ENCODE measurements around the gene SNTG2. TPM values are rescaled to one million over a fixed set of nuclear protein-coding genes. Genes with fewer than 3 reads are reported as not detected.
"Not testable (repeated sequence)": the region's sequence is repeated elsewhere in the genome, so short reads cannot be mapped to it uniquely, and the experiment has no call there.

Gene SNTG2
- polyA plus RNA-seq (ENCODE audit: insufficient read length in 4 of 4): 1 to 10 TPM; 2.0 to 2.7 (median 2.2) TPM

DNA sequence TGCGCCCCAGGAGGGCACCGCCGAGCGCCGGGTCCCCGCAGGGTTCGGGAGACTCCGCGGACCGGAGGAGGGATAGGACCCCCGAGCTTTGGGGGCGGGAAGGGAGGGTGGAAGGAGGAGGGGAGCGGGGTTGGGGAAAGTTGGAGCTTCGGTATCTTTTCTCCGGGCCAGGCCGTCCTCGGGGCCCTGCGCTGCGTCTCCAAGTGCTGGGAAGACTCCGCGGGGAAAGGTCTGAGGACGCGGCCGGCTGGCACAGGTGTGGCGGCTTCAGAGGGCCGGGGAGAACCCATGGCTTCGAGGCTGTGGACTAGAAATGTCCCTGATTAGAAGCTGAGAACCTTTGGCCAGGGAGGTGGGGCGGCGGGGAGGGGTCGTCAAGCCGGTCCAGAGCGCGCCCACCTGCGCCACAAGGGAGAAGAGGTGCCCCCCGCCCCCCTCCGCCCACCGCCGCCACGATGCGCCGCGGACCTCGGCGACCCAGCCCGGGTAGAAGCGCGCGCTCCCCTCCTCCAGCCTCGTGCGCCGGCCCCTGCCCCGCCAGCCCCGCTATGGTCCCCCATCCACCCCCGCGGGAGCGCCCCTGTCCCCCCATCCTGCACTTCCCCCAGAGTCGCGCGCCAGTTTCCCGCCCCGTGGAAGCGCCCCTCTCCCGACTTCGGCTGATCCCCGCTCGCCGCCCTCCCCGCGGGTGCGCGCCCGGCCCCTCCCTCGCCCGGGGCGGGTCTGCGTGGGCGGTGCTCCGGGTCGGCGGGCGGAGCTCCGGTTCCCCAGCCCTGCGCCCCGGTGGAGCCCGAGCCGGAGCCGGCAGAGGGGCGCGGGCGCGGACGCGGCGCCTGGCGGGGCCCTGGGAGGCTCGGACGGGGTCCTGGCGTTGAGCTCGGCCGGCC is at the start of gene SNTG2:
Gene SNTG2, plus strand, starts transcription at position 770 of the 887 bp plus-strand sequence. CDS start 148 bp downstream, outside the sequence.
- DNase-seq (ENCODE audit: low read depth in 4 of 4, low spot score in 3 of 4): peak in 1 of 4 donors; percentile 32

DNA sequence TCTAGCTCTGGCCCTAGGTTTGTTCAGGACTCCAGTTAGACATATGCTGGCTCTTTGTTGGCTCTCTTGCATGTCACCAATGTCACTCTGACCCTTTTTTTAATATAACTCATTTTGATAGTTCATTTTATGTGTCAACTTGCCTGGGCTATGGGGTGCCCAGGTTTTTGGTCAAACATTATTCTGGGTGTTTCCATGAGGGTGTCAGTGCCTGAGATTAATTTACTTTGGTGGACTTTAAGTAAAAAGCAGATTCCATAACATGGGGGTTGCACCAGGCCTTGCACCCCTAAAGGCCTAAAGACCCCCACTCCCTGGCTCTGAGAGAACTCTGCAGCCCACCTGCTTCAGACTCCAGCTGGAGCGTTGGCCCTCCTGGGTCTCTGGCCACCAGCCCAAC is 48.1 kb upstream of the SNTG2 start:
- no peak for DNase-seq (ENCODE audit: low read depth in 4 of 4, low spot score in 3 of 4)

DNA sequence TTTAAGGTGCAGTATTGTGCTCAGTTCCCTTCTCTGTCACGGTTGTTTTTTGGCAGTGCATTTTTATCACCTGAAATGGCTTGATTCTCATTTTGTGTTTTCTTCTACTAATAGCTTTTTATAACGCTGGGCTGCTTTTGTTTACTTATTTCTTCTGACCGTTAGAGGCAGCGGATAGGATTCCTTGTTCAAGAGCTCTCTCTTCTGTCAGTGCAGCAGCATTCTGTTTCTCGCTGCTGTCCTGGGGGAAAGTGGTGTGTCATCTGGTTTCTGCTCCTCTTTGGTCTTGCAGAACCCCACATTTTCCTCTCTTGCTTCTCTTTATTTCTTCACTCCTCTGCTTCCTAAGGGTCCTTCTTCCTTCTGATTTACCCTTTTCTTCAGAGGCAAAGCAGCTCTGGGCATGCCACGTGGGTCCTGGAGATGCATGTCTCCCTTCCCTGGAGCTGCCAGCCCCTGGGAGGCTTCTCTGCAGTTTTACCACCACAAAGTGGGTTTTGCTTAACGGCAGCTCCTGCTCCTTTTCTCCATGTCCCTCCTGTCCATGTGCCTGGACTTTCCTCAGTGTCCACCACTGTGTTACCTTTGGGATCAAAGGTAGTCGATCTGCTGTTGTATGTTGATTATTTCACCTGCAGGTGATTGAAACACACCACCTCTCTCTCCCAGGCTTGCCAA is 47.3 kb upstream of the SNTG2 start:
- DNase-seq (ENCODE audit: low read depth in 4 of 4, low spot score in 3 of 4): no peak

DNA sequence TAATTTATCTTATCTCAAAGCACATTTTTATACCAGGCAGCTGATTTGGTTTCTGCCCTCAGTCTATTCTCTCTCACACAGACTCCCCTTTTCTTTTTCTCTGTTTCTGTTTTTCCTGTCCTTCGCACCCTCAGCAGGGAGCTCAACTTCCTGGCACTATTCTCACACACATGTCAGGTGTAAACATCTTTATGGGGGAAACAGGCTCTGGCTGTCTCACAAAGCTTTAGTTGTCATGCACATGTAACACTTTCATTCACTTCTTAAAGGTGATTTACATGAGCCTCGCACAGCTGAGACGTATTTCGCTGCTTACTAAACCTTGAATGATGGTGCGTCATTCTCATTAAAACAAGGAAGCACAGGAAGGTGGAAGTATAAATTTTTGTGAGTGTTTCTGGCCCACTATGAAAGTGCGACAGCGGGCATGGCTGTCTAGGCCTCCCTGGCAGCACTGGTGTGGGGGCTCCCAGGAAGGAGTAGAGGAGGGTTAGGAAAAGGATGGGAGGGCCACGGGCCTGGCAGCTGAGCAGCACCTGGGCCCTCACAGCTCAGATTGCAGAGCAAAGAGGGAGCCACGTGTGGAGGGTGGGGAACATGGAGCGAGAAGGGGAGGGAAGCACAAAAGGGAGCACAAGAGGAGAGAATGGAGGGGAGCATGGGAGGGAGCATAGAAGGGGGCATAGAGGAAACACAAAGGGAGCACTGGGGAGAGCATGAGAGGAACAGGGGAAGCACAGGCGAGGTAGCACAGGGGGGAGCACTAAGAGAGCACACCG is 46.2 kb upstream of the SNTG2 start:
- no peak for DNase-seq (ENCODE audit: low read depth in 4 of 4, low spot score in 3 of 4)

DNA sequence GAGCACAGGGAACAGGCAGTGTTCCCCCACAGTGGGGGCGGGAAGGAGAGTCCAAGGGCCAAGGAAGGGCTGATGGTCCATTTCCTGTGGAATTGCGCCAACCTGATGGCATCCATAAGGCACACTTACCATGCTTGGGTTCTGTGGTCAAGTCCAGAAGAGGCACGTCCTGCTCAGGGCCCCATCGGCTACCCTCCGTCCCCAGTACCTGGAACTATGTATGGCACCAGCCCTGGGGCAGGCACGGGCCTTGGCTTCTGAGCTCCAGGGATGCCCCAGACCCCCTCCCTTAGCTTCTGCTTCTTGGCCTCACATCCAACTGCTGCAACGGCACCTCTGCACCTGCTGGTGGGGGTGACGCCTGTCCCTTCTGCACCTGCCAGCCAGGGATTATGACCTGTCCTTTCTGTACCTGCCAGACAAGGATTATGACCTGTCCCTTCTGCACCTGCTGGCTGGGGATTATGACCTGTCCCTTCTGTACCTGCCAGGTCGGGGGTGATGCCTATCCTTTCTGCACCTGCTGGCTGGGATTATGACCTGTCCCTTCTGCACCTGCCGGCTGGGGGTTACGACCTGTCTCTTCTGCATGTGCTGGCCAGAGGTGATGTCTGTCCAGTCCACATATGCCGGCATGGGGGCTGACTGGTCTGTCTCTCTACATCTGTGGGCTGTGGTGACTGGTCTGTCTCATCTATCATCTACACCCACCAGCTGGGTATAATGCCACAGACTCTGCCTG is 45.4 kb upstream of the SNTG2 start:
- no peak for DNase-seq (ENCODE audit: low read depth in 4 of 4, low spot score in 3 of 4)

DNA sequence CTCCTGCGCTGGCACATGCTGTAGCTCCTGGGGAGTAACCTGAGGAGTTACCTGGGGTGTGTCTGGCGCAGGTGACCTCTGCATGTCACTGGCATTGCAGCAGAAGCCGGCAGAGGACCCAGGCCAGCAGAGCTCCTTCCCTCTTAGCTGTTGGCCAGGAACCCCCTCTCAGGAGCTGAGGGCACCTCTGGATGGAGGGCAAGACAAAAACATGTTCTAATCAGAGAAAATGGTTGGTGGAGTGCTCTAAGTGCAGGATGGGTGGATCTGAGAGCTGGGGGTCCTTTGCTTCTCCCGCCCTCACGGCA is 44.9 kb upstream of the SNTG2 start:
- DNase-seq (ENCODE audit: low read depth in 4 of 4, low spot score in 3 of 4): no peak

DNA sequence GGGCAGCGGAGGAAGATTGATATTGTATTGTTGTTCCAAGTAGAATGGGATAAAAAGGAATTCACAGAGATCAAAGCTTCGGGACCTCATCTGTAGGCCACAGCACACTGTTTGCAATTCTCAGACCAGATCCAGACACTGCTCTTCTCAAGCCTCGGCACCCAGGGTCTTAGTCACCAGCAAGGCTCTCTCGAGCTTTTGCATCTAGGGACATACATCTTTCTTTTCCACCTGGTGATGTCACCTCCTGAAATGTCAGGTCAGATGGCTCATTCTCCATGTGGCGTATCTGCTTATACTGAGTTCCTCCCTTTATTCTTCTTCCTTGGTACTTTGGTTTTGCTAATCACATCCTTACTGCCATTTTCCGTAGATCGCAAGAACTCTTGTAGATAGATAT is 42.9 kb upstream of the SNTG2 start:
- no peak for DNase-seq (ENCODE audit: low read depth in 4 of 4, low spot score in 3 of 4)

DNA sequence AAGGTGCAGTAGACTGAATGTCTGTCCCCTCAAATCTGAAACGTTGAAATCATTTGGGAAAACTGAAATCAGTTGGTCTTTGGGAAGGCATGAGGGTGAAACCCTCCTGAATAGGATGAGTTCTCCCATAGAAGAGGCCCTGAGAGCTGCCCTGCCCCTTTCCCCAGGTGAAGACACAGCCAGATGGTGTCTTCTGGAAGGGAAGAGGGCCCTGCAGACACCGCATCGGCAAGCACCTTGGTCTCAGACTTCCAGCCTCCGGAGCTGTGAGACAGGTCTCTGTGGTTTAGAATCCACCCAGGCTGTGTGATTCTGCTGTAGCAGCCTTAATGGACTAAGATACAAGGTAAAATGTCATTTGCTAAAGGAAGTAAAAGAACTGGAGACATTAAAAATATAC is 42.1 kb upstream of the SNTG2 start:
- DNase-seq (ENCODE audit: low read depth in 4 of 4, low spot score in 3 of 4): no peak

DNA sequence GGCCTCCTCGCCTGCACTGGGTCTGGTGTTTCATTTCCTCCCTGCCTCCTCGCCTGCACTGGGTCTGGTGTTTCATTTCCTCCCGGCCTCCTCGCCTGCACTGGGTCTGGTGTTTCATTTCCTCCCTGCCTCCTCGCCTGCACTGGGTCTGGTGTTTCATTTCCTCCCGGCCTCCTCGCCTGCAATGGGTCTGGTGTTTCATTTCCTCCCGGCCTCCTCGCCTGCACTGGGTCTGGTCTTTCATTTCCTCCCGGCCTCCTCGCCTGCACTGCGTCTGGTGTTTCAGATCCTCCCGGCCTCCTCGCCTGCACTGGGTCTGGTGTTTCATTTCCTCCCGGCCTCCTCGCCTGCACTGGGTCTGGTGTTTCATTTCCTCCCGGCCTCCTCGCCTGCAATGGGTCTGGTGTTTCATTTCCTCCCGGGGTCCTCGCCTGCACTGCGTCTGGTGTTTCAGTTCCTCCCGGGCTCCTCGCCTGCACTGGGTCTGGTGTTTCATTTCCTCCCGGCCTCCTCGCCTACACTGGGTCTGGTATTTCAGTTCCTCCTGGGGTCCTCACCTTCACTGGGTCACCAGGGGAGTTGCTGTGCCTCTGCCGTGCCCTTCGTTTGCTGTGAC is 40.8 kb upstream of the SNTG2 start:
- DNase-seq (ENCODE audit: low read depth in 4 of 4, low spot score in 3 of 4): not testable (repeated sequence)

DNA sequence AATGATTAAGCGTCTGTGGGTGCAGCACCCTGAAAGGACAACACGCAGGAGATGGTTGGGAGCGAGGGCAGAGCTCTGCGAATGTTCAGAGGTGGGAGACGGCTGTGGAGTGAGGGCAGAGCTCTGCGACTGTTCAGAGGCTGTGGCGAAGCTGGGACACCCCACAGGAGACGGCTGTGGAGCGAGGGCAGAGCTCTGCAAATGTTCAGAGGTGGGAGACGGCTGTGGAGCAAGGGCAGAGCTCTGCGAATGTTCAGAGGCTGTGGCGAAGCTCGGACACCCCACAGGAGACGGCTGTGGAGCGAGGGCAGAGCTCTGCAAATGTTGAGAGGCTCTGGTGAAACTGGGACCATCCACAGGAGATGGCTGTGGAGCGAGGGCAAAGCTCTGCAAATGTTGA is 40.0 kb upstream of the SNTG2 start:
- DNase-seq (ENCODE audit: low read depth in 4 of 4, low spot score in 3 of 4): no peak

DNA sequence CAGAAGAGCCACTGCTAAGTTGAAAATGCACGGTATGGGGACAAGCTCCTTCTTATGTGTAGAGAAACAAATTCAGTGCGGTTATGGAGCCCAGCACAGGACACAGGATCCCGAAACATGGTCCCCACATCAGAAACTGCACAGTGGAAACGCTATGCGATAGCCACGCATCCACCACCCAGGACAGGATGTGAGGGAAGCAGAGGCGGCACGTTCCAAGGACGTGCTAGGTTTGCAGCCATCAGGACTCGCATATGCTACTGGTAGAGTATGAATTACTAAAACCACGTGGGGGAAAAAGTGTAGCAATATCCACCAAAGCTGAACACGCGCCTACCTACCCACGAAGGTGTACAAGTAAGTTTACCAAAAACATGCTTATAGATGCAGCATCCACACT is 34.7 kb upstream of the SNTG2 start:
- no peak for DNase-seq (ENCODE audit: low read depth in 4 of 4, low spot score in 3 of 4)

DNA sequence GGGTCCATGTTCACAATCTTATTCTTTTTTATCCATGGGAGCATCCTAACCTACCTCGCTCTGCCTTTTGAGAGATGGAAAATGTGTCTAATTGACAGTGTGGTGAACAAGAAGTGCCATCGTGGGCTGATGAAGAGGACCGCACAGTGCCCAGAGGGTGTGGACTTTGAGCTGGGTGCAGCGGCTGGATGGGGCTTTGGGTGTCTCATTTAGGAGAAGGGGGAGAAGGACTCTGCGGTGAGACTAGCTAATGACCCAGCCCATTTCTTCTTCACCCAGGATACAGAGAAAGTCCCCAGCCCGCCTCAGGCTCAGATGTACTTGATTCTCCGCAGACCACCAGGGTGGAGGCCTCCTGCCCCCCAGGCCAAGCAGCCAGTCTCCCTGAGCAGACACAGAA is 33.7 kb upstream of the SNTG2 start:
- no peak for DNase-seq (ENCODE audit: low read depth in 4 of 4, low spot score in 3 of 4)

DNA sequence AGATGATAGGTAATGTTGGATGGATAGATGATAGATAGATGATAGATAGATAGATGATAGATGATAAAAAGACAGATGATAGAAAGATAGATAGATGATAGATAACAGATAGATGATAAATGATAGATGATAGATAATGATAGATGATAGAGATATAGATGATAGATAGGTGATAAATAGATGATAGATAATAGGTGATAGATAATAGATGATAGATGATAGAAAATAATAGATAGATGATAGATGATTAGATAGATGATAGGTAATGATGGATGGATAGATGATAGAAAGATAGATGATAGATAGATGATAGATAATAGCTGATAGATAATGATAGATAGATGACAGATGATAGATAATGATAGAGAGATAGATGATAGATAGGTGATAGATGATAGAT is 31.0 kb upstream of the SNTG2 start:
- DNase-seq (ENCODE audit: low read depth in 4 of 4, low spot score in 3 of 4): no peak

DNA sequence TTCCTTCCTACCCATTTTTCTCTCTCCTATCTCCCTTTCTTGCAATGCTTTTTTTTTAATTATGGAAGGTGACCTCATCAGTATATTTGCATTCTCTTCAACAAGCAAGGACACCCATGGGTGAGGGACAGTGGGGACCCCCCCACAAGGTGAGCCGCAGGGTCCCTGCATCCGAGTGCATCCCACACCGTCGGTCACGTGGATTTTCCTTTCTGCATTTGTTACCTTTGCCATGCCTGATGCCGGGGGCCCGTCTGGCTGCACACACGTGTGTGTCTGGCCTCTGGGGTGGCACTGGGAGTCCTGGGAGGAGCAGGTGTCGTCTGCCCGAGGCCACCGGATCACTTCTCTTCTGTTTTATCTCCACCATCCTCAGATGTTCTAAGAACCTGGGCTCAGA is 30.1 kb upstream of the SNTG2 start:
- no peak for DNase-seq (ENCODE audit: low read depth in 4 of 4, low spot score in 3 of 4)

DNA sequence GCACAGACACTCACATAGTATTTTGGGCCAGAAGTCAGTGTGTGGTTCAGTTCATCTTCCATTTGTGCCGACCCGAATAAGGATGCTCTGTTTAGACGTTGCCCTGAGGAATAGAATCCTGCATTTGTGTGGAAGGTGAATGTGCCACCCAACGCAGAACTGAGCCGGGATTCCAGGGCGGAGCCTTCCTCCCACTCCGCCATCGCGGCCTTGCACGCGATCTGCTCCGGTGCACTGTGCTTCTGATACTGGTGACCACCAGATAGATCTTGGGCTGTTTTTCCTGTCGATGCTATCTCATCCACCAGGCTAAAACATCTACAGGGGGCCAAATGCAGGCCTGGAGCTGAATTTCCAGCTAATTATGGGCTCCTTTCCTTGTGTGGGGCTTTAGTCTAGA is 29.6 kb upstream of the SNTG2 start:
- no peak for DNase-seq (ENCODE audit: low read depth in 4 of 4, low spot score in 3 of 4)

DNA sequence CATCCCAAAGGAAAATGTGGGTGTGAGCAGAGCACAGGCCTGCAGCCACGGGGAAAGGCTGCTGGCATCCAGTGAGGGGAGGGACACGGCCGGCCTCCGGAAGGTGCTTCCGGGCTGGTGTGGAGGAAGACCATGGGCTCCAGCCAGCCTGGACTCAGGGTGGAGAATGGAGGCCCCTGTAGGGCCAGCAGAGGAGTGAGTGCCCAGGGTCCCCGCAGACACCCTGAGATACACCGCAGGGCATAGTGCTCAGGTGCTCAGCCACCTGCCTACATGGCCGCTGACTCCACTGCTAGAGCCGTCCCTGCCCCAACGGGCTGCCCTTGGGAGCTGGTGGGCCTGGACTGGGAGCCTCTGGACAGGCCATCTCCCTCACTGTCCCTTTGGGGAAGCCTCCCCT is 28.5 kb upstream of the SNTG2 start:
- no peak for DNase-seq (ENCODE audit: low read depth in 4 of 4, low spot score in 3 of 4)

DNA sequence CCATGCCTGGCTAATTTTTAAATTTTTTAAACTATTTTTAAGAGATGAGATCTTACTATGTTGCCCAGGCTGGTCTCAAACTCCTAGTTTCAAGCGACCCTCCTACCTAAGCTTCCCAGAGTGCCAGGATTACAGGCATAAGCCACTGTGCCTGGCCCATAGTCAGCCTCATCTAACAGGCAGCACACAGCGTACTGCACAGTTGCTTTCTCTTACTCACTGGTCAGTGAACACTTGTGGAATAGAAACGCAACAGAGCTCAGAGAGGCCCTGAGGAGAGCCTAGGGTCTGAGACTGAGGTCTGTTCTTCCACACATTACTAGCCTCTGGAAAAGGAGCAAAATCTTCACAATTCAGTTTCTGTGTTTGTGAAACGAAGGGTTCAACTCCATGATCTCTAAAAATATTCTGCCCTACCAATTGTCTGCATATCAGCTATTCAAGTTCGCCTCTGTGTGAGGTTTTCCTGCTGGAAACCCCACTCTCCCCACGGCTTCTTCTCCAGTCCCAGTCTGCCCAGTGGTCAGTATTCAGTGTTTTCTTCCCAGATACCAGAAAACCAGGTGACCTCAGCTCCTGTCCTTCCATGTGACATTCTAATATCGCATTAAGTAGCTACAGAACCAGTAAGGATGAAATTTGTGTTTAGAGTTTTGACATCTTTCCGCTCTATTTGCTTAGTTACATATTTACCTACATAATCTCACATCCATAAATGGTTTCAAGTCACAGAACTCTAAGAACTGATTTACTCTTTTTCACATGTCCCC is 26.6 kb upstream of the SNTG2 start:
- DNase-seq (ENCODE audit: low read depth in 4 of 4, low spot score in 3 of 4): no peak

DNA sequence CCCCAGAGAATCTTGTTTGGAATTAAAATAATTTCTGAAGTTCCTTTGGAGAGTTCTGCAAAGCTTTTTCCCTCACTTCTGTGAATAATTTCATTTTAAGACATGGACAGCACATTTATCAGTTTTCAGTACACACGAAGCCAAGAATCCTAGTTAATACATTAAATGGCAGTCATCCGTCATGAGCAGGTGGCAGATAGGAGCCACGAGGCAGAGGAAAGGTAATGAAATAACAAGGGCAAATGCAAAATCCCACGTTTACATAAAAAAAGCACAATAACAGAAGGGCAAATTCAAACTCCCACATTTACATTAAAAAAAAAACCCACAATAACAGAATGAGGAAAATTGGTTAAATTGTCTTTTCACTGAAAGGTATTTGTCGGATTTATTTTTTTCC is 25.9 kb upstream of the SNTG2 start:
- no peak for DNase-seq (ENCODE audit: low read depth in 4 of 4, low spot score in 3 of 4)

DNA sequence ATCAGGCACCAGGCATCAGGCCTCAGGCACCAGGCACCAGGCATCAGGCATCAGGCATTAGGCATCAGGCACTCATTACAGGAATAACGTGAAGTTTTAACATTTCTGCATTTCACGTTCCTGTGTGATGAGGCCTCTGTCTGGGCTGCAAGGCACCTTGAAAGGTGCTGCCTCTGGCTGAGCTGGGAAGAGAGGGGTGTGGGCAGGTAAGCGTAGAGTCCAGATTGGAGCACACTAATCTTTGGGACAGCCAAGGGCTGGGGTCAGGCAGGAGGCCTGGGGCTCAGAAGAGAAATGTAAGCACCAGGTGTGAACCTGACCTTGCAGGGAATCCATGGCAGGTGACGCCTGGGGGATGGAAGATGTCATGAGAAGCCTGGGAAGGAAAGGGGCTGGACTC is 25.3 kb upstream of the SNTG2 start:
- DNase-seq (ENCODE audit: low read depth in 4 of 4, low spot score in 3 of 4): no peak

DNA sequence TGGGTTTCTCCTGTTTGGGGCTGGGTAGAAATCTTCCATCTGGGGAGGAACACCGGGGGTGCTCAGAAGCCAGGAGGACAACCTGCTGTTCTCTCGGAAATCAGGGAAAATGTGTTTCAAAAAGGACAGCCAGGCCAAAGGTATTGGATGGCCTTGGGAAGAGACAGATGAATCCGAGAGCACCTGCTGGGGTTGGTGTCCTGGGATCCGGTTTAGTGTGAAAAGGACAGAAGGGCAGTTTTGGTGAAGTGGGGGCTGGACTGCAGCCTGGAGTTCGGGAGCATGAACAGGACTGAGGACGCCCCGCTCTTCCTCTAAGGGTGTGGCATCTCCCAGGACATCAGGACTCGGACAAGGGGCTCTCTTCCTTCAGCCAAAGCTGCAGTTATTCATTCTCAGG is 24.9 kb upstream of the SNTG2 start:
- DNase-seq (ENCODE audit: low read depth in 4 of 4, low spot score in 3 of 4): no peak
